ENCODE measurements around the gene BMP6. TPM values are rescaled to one million over a fixed set of nuclear protein-coding genes. Genes with fewer than 3 reads are reported as not detected.

BMP6 gene
- total and polyA plus RNA-seq, 4 experiments from 2014 or later: 0.06 TPM; not detected in 3

GRCh38 chr6:7823552-7823951 is 97.7 kb downstream of the BMP6 start:
- no peak overlapping the region for H3K4me3 Mint-ChIP-seq
- H3K36me3 Mint-ChIP-seq: no peaks in the 10 kb centered on the region
- DNase-seq: no peak
- POLR2A ChIA-PET (ENCODE audit: partially characterized antibody): no interaction called here
- peaks cover 7 to 20% of the 10 kb centered on the region in 2 donors for H3K27me3 Mint-ChIP-seq
- intact Hi-C loops (cut with micrococcal nuclease): no loop called here
- peaks cover 0 to 2% (median 0%) of the 10 kb centered on the region in 8 donors for H3K9me3 Mint-ChIP-seq
- H3K27ac Mint-ChIP-seq: no peak overlapping the region
- Histone ChIP-seq H3K36me3 (ENCODE audit: insufficient read depth, low read length) (no peaks in the 10 kb centered on the region), H3K27ac (ENCODE audit: low read depth, low read length) (no peak overlapping the region), H3K4me3 (ENCODE audit: low read length in 2 of 2) (no peak overlapping the region), H3K27me3 (ENCODE audit: insufficient read depth, low read length) (no peaks in the 10 kb centered on the region), H3K4me1 (ENCODE audit: insufficient read depth, low read length) (no peaks in the 10 kb centered on the region), H3K9me3 (ENCODE audit: control insufficient read depth in 1 of 2, low read length in 2 of 2) (no peaks in the 10 kb centered on the region)
- no peaks in the 10 kb centered on the region for H3K4me1 Mint-ChIP-seq
- CTCF ChIA-PET (ENCODE audit: partially characterized antibody): no interaction called here

- intact Hi-C loops (cut with micrococcal nuclease): no loop called here
- Mint-ChIP-seq H3K4me1 (no peaks in the 10 kb centered on the region), H3K9me3 (peaks cover 0 to 10% (median 2%) of the 10 kb centered on the region in 8 donors), H3K27ac (no peak overlapping the region), H3K4me3 (no peak overlapping the region), H3K27me3 (peaks cover 10 to 28% of the 10 kb centered on the region in 2 donors), H3K36me3 (no peaks in the 10 kb centered on the region)
- no peaks in the 10 kb centered on the region for H3K4me1 ChIP-seq (ENCODE audit: insufficient read depth, low read length)
- DNase-seq: no peak
- H3K9me3 ChIP-seq (ENCODE audit: control insufficient read depth in 1 of 2, low read length in 2 of 2): no peaks in the 10 kb centered on the region
- H3K27ac ChIP-seq (ENCODE audit: low read depth, low read length): no peak overlapping the region
- POLR2A ChIA-PET (ENCODE audit: partially characterized antibody): no interaction called here
- H3K36me3 ChIP-seq (ENCODE audit: insufficient read depth, low read length): no peaks in the 10 kb centered on the region
- no peaks in the 10 kb centered on the region for H3K27me3 ChIP-seq (ENCODE audit: insufficient read depth, low read length)
- no peak overlapping the region for H3K4me3 ChIP-seq (ENCODE audit: low read length in 2 of 2)
- CTCF ChIA-PET (ENCODE audit: partially characterized antibody): no interaction called here
Measured at GRCh38 chr6:7825986-7826385, 100.1 kb downstream of the BMP6 start.

GRCh38 chr6:7827142-7827541 is 101.2 kb downstream of the BMP6 start:
- H3K4me3 Mint-ChIP-seq: no peak overlapping the region
- ChIA-PET CTCF (ENCODE audit: partially characterized antibody) (no interaction called here), POLR2A (ENCODE audit: partially characterized antibody) (no interaction called here)
- H3K27ac Mint-ChIP-seq: no peak overlapping the region
- no peak overlapping the region for H3K4me3 ChIP-seq (ENCODE audit: low read length in 2 of 2)
- H3K4me1 ChIP-seq (ENCODE audit: insufficient read depth, low read length): no peaks in the 10 kb centered on the region
- intact Hi-C loops (cut with micrococcal nuclease): no loop called here
- H3K27me3 Mint-ChIP-seq: peaks cover 10 to 28% of the 10 kb centered on the region in 2 donors
- H3K36me3 ChIP-seq (ENCODE audit: insufficient read depth, low read length): no peaks in the 10 kb centered on the region
- no peaks in the 10 kb centered on the region for H3K9me3 ChIP-seq (ENCODE audit: control insufficient read depth in 1 of 2, low read length in 2 of 2)
- no peaks in the 10 kb centered on the region for H3K4me1 Mint-ChIP-seq
- H3K36me3 Mint-ChIP-seq: no peaks in the 10 kb centered on the region
- H3K9me3 Mint-ChIP-seq: peaks cover 0 to 11% (median 2%) of the 10 kb centered on the region in 8 donors
- no peaks in the 10 kb centered on the region for H3K27me3 ChIP-seq (ENCODE audit: insufficient read depth, low read length)
- no peak for DNase-seq
- no peak overlapping the region for H3K27ac ChIP-seq (ENCODE audit: low read depth, low read length)

DNA sequence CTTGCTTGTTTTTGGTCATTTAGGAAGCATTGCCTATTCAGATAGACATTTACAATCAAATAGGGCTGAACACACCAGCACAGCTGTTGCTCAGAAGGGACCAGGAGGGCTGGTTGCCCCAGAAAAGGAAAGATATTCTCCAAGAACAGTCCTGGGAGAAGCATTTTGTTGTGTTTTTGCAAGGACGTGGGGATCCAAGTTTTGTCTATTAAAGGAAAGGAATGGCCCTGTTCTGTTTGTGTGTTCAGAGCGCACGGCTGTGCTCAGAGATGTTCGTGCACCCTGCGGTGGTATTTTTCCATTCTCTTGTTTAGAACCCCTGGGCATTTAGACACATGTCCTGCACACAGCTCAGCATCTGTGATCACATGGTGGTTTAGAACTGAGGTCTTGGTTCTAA is 102.2 kb downstream of the BMP6 start:
- H3K27ac Mint-ChIP-seq: no peak overlapping the region
- no peaks in the 10 kb centered on the region for H3K4me1 Mint-ChIP-seq
- Histone ChIP-seq H3K4me1 (ENCODE audit: insufficient read depth, low read length) (no peaks in the 10 kb centered on the region), H3K36me3 (ENCODE audit: insufficient read depth, low read length) (no peaks in the 10 kb centered on the region), H3K4me3 (ENCODE audit: low read length in 2 of 2) (no peak overlapping the region), H3K27me3 (ENCODE audit: insufficient read depth, low read length) (no peaks in the 10 kb centered on the region), H3K27ac (ENCODE audit: low read depth, low read length) (no peak overlapping the region), H3K9me3 (ENCODE audit: control insufficient read depth in 1 of 2, low read length in 2 of 2) (no peaks in the 10 kb centered on the region)
- H3K4me3 Mint-ChIP-seq: no peak overlapping the region
- intact Hi-C loops (cut with micrococcal nuclease): no loop called here
- POLR2A ChIA-PET (ENCODE audit: partially characterized antibody): no interaction called here
- DNase-seq: no peak
- no peaks in the 10 kb centered on the region for H3K36me3 Mint-ChIP-seq
- H3K9me3 Mint-ChIP-seq: peaks cover 0 to 11% (median 1%) of the 10 kb centered on the region in 8 donors
- H3K27me3 Mint-ChIP-seq: peaks cover 6 to 28% of the 10 kb centered on the region in 2 donors
- CTCF ChIA-PET (ENCODE audit: partially characterized antibody): no interaction called here

DNA sequence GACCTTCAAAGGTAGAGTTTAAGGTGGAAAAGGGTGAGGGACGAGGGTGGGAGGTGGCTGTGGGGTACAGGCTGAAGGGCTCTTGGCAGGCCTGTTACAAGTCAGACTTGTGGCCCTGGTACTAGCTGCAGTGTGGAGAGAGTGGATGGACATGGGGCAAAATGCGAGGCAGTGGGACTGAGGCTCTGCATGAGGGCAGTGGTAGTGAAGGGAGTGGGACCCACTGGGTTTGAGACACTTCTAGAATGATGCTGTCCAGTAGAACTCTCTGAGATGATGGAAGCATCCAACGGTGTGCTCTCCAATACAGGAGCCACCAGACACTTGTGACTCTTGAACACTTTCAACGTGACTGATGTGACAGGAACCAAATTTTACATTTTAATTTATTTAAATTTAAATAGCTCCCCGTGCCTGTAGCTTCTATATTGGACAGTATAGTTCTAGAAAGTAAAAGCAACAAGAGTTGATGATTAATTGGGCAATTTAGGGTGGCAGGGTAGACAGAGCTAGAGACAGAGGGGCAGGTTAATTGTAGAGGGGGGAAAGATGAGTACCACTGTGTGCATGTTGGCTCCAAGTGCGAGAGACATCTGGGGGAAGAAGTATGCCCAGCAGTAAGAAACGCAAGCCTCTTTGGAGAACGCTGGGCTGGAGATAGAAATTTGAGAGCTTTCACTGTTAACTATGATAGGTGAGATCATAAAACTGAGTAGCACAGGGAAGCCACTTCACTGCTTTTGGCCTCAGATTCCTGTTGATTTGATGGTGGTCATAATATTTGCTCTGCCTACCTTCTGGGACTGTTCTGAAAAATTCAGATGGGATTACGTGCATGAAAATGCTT is 107.2 kb downstream of the BMP6 start:
- peaks cover 0 to 11% (median 1%) of the 10 kb centered on the region in 8 donors for H3K9me3 Mint-ChIP-seq
- ChIA-PET POLR2A (ENCODE audit: partially characterized antibody) (no interaction called here), CTCF (ENCODE audit: partially characterized antibody) (no interaction called here)
- H3K27me3 ChIP-seq (ENCODE audit: insufficient read depth, low read length): no peaks in the 10 kb centered on the region
- H3K9me3 ChIP-seq (ENCODE audit: control insufficient read depth in 1 of 2, low read length in 2 of 2): no peaks in the 10 kb centered on the region
- H3K4me1 Mint-ChIP-seq: peaks cover 0 to 1% (median 0%) of the 10 kb centered on the region in 4 donors
- H3K27ac Mint-ChIP-seq: no peak overlapping the region
- H3K4me3 Mint-ChIP-seq: no peak overlapping the region
- H3K36me3 Mint-ChIP-seq: no peaks in the 10 kb centered on the region
- DNase-seq: no peak
- no peak overlapping the region for H3K4me3 ChIP-seq (ENCODE audit: low read length in 2 of 2)
- intact Hi-C loops (cut with micrococcal nuclease): no loop called here
- no peaks in the 10 kb centered on the region for H3K4me1 ChIP-seq (ENCODE audit: insufficient read depth, low read length)
- H3K27ac ChIP-seq (ENCODE audit: low read depth, low read length): no peak overlapping the region
- H3K27me3 Mint-ChIP-seq: peaks cover 11 to 17% of the 10 kb centered on the region in 2 donors
- H3K36me3 ChIP-seq (ENCODE audit: insufficient read depth, low read length): no peaks in the 10 kb centered on the region

- Histone ChIP-seq H3K36me3 (ENCODE audit: insufficient read depth, low read length) (no peaks in the 10 kb centered on the region), H3K4me1 (ENCODE audit: insufficient read depth, low read length) (no peaks in the 10 kb centered on the region), H3K27me3 (ENCODE audit: insufficient read depth, low read length) (no peaks in the 10 kb centered on the region), H3K27ac (ENCODE audit: low read depth, low read length) (no peak overlapping the region), H3K4me3 (ENCODE audit: low read length in 2 of 2) (no peak overlapping the region), H3K9me3 (ENCODE audit: control insufficient read depth in 1 of 2, low read length in 2 of 2) (no peaks in the 10 kb centered on the region)
- Mint-ChIP-seq H3K4me1 (peaks cover 0 to 1% (median 0%) of the 10 kb centered on the region in 4 donors), H3K36me3 (no peaks in the 10 kb centered on the region), H3K9me3 (peaks cover 0 to 11% (median 1%) of the 10 kb centered on the region in 8 donors), H3K27me3 (peaks cover 11 to 17% of the 10 kb centered on the region in 2 donors), H3K4me3 (no peak overlapping the region), H3K27ac (no peak overlapping the region)
- intact Hi-C loops (cut with micrococcal nuclease): no loop called here
- DNase-seq: no peak
- POLR2A ChIA-PET (ENCODE audit: partially characterized antibody): no interaction called here
- CTCF ChIA-PET (ENCODE audit: partially characterized antibody): no interaction called here
Measured at GRCh38 chr6:7833751-7834070, 107.8 kb downstream of the BMP6 start.

DNA sequence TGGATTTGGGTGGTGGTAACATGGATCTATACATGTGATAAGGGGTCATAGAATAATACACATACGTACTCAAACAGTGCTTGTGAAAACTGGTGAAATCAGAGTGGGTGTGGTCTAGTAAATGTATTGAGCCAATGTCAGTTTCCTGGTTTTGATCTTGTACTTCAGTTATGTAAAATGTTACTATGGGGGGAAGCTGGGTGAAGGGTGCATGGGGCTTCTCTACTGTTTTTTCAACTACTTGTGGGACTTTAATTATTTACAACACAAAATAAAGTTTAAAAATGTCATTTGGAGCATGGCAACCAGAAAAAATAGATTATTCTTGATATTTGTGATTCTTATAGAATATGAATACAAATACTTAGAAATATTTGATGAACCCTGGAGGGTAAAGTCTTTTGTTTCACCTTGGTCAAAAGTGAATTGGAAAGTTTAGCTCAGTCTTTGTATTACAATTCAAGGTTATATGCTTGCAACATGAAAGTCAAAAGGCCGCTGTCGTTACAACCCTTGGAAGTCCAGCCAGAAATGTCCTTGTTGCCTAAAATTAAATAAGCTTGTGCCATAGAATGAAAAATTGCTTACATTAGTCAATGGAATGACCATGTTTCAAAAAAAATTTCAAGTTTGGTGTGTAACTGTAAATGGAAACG is 110.6 kb downstream of the BMP6 start:
- no peak overlapping the region for H3K27ac Mint-ChIP-seq
- Histone ChIP-seq H3K4me3 (ENCODE audit: low read length in 2 of 2) (no peak overlapping the region), H3K9me3 (ENCODE audit: control insufficient read depth in 1 of 2, low read length in 2 of 2) (no peaks in the 10 kb centered on the region), H3K36me3 (ENCODE audit: insufficient read depth, low read length) (no peaks in the 10 kb centered on the region), H3K27me3 (ENCODE audit: insufficient read depth, low read length) (no peaks in the 10 kb centered on the region), H3K27ac (ENCODE audit: low read depth, low read length) (no peak overlapping the region), H3K4me1 (ENCODE audit: insufficient read depth, low read length) (no peaks in the 10 kb centered on the region)
- H3K27me3 Mint-ChIP-seq: peaks cover 11 to 17% of the 10 kb centered on the region in 2 donors
- intact Hi-C loops (cut with micrococcal nuclease): no loop called here
- POLR2A ChIA-PET (ENCODE audit: partially characterized antibody): no interaction called here
- H3K36me3 Mint-ChIP-seq: no peaks in the 10 kb centered on the region
- H3K4me3 Mint-ChIP-seq: no peak overlapping the region
- CTCF ChIA-PET (ENCODE audit: partially characterized antibody): no interaction called here
- no peak for DNase-seq
- peaks cover 0 to 2% (median 0%) of the 10 kb centered on the region in 8 donors for H3K9me3 Mint-ChIP-seq
- H3K4me1 Mint-ChIP-seq: peaks cover 0 to 1% (median 0%) of the 10 kb centered on the region in 4 donors
